HG03196 (cell line): ENCODE data around the gene RAPGEF6.
"Not testable (repeated sequence)": the region's sequence is repeated elsewhere in the genome, so short reads cannot be mapped to it uniquely, and the experiment has no call there.

Experiments
- ATAC-seq: cut with Tn5 transposase; IDR thresholded peaks from one replicate; pipeline ENCODE4 v1.9.1; 2021; ENCODE audit not compliant: unreplicated experiment

Gene RAPGEF6

DNA sequence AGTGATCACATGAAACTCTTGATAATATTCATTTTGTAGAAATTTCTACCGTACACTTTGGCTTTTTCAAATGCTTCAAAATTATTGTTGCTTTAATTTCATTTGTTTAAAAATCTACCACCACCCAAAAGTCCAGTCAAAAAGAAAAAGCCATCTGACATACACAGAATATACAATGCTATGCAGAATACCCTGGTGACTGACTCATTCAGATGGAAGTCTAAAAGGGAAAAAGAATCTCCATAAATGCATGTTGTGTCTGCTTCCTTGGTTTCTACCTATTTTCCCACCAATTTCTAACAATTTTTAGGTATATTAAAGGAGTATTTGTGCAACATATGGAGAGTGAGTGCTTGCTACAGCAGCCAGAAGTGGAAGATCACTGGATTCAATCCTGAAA lies 9.3 kb upstream of the RAPGEF6 start:
- ATAC-seq: no peak

DNA sequence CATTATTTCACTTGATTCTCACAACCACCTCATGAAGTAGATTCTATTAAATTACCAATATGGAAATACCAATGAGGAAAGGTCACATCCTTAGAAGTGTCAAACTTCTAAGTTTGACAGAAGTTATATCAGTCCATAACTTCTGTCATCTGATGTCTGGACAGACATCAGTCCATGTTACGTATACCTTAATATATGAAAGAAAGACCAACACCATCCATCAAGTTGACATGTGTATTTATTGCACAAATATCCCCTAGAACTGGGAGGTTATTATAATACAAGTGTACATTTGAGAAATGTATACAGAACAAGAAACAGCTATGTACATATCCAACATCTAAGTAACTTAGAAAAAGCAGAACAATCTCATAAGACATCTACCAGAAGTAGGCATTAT lies 6.5 kb upstream of the RAPGEF6 start:
- no peak for ATAC-seq

DNA sequence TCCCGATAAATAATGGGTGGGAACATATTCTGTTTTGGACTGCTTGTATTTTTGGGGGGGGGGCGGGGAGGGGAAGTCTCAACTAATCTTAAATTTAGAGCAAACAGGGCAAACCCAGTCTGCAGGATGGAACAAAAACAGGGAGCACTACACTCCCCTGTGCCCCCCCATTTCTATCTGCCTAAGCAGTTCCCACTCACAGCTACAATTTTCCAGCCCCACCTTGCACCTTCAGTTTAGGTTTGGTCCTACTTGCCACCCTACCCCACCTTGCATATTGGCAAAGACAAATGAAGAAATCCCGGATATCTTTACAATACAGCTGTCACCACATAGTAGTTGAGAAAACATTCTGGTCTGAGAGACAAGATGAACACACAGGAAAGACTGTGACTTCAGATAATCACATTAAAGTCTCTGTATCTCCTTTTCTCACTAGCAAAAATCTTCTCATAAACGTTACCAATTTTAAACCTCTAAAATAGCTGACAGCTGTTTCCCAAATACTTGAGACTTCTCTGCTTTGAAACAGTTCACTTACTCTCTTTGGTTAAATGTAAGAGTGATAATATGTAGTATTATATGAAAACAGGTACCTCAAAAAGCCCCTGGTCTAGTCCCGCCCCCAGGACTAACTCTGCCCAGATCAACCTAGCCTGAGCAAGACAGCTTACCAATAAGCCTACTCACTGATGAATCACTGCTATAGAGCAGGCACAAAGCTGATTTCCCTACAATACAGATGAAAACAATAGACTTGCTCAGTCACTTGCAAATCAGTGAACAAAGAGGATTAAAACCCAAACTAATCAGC lies 5.2 kb upstream of the RAPGEF6 start:
- no peak for ATAC-seq

DNA sequence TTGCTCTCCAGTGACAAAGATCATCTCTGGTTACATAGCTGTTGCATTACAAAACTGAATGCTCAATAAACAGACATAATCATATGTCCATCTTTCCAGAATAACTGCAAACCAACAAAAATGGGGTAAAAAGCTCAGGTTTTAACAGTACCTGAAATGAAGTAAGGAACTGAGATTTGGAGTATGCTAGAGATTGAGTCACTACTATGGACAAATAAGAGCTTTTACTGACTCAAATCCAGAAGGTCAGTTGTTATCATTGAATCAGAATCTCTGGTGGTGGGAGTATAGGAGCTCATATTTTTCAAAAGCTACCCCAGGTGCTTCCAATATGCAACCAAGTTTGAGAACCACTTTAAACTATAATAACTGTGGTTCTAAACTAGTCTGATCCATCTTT lies 4.1 kb upstream of the RAPGEF6 start:
- no peak for ATAC-seq

DNA sequence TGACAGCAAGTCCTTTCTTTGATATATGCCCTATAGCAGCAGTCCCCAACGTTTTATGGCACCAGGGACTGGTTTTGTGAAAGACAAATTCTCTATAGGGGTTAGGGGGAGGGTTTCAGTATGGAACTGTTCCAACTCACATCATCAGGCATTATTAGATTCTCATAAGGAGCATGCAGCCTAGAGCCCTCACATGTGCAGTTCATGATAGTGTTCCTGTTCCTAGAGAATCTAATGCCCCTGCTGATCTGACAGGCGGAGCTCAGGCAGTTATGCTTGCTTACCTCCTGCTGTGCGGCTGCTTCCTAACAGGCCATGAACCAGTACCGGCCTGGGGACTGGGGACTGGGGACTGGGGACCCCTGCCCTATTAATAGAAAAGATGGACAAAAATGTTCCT lies 2.7 kb upstream of the RAPGEF6 start:
- no peak for ATAC-seq

DNA sequence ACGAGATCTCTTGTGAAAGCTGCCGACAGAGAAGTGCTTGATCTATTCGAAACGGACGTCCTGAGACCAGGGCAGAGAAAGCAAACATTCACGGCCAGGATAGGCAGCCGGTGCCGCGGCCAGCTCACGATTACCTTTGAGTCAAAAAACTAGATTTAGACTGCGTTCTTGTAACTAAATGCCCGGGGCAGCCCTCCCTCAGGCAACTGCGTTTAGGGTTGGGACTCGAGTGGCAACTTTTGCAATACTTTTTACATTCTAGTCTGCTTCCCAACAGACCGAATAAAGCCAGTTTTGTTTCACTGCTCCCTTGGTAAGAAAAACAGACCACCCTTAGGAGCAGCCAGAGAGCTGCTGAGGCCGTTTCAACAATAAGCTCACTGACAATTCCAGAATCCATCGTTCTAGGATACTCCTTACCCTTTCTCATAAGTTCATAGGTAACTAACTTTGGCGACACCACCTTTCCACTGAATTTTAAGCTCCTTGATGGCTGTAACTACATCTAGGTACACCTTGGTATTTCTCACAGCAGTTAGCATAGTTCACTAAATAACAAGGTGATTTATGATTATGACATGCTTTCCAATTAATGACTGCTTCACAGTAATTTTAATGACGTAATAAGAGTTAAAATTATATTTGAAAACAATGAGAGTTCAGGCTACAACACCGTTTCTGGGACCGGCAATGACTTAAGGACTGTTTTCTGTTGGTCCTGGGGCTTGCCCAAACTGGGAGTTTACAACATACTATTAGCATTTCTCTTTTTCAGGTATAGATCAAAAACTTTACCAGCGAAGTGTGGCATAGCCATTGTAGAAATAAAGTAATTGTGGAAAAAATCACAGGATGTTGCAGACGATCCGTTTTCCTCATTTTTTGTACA lies 899 bp upstream of the RAPGEF6 start:
- ATAC-seq: no peak

DNA sequence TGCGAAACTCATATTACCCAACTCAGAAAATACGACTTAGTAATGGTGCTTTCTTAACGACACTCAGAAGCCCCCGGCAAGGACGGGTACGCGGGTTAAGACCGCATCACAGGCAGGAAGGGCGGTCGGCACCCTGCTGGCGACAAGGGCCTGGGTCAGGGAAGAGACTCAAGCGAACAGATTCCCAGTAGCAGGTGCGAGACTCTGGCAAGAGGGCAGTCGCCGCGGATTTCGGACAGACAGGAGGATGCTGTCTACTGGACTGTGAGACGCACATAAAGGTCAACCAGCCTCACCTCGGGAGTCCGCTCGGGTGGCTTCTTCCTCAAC lies 398 bp downstream of the RAPGEF6 start:
- peak; percentile 18 for ATAC-seq

DNA sequence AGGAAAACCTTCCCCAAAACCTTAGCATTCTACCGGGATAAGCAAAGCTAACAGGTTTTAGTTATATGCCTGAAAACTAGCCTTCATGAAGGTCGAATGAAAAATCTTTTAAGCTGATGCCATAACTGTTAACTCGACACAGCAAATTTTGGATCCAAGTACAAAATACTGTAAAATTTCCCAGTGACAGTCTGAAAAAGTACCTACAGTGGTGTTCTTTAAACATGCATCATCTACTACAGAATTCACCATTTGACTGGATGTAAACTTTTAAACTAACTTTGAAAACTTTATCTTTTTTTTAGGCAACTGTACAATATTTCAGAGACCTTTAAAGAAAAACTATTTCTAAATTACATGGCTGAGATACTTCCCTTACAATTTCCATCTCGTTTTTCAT lies 791 bp downstream of the RAPGEF6 start:
- ATAC-seq: no peak

DNA sequence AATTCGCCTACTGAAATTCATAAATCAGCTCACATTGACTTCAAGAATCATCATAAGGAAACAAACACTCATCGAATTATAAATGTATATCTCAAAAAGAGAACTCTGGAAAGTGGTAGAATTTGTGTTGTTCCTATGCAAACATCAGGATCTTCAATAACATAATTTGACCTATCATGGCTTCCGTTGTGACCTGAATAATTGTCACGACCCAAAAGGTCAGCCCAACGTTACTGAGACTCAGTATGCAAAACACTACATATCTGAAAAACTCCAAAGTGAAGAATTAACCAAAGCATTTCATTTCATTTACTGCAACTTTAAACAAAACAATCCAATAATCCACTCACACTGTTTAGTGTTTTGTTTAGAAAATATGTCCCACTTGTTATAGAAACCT lies 1.2 kb downstream of the RAPGEF6 start:
- ATAC-seq: no peak

DNA sequence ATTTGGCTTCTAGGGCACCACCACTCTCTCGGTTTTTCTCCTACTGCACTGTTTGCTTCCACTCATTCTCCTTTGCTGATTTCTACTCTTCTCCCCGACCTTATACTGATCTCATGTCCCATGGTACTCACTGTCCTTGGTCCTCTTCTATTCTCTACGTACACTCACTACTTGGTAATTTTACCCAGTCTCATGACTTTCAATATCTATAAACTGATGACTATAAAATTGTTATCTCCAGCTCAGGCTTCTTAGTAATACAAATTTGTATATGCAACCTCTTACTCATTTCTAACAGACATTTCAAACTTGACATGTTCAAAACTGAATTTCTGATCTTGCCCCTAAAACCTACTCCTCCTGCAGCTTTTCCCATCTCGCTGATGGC lies 4.1 kb downstream of the RAPGEF6 start:
- no peak for ATAC-seq

DNA sequence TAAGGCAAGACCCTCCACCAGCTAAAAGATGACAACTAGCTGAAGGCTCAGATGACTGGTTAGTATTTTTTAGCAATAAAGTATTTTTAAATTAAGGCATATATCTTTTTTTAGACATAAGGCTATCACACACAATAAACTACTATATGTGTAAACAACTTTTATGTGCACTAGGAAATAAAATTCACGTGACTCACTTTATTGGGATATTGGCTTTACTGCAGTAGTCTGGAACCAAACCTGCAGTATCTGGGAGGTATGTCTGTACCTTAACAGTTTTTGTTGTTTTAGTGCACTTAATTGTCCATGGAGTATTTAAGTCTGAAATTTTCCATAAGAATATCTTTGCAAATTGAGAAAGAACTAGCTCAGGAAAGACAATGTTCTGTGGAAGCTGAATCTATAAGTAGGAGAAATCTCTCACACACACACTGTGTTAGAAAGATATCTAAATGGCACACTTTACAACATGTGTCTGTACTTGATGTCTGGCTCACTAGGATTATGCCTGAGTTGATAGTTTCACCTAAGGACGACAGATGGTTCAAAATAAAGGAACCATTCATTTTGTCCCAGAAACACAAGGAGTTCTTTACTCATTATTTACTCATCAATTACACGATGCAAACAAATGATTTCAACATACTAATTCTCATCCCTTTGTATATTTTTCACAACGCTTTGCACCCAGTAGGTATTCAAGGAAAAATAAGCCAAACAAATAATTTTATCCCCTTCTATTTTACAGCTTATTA lies 4.6 kb downstream of the RAPGEF6 start:
- no peak for ATAC-seq

DNA sequence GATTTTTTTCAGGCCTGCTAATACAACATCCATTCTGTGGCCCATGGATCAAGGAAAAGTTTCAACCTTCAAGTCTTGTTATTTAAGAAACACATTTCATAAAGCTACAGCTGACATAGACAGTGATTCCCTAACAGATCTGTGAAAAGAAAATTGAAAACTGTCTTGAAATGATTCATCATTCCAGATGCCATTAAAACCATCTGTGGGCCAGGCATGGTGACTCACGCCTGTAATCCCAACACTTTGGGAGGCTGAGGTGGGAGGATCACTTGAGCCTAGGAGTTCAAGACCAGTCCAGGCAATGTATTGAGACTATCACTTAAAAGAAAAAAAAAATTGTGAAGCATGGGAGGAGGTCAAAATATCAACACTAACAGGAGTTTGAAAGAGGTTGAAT lies 6.0 kb downstream of the RAPGEF6 start:
- no peak for ATAC-seq

DNA sequence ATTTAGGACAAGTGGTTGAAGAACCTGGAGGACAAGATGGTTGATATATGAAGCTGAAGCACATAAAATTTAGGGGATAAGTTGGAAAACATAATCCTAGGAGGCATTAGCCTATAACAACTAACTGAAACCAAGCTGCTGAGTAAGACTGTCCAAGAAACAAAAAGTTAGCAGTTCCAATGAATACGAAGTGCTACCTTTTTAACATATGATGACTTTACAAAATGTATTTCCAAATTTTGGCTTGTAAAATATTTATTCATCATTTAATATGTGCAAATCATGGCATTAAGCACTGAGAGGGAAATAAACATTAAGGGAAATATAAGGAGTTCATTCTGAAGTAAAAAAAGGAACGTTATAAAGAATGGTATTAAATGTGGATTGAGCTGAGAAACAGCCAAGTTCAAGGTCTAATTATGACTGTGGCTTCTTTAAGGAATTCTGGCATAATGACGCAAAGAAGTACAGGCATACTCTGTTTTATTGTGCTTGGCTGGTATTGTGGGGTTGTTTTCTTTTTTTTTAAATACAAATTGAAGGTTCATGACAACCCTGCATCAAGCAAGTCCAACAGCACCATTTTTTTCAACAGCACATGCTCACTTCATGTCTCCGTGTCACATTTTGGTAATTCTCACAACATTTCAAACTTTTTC lies 7.7 kb downstream of the RAPGEF6 start:
- ATAC-seq: no peak

DNA sequence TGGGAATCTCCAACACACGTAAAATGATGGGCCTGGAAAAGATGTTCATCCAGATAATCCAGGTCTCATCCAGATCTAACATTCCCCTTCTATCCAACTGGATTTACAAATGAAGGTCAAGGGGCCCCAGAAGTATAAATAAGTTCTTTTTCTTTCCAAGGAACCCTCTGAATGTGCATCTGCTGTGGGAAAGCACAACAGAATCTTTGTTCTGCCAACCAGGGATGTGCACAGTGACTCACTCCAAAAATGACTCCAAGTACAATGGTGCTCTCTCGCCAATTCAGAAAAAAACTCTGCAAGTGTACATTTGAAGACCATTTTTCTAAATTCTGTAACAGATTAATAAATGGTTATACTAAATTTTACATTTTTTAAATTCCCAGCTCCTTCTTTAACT lies 12.4 kb downstream of the RAPGEF6 start:
- ATAC-seq: no peak

DNA sequence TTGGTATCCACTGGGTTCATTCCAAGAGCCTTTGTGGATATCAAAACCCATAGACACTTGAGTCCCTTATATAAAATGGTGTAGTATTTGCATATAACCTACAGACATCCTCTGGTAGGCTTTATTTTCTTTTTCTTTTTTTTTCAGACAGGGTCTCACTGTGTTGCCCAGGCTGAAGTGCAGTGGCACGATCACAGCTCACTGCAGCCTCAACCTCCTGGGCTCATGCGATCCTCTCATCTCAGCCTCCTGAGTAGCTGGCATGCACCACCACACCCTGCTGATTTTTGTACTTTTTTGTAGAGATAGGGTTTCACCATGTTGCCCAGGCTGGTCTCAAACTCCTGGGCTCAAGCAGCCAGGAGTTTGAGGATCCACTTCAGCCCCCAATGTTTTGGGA lies 13.9 kb downstream of the RAPGEF6 start:
- not testable (repeated sequence) for ATAC-seq

DNA sequence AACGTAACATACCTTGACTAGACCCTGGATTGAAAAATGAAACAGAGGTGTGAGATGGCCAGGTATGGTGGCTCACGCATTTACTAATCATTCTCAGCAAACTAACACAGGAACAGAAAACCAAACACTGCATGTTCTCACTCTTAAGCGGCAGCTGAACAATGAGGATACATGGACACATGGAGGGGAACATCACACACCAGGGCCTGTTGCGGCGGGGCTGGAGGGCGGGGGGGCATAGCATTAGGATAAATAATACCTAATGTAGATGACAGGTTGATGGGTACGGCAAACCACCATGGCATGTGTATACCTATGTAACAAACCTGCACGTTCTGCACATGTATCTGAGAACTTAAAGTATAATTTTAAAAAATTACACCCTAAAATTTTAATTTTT lies 15.9 kb downstream of the RAPGEF6 start:
- no peak for ATAC-seq

DNA sequence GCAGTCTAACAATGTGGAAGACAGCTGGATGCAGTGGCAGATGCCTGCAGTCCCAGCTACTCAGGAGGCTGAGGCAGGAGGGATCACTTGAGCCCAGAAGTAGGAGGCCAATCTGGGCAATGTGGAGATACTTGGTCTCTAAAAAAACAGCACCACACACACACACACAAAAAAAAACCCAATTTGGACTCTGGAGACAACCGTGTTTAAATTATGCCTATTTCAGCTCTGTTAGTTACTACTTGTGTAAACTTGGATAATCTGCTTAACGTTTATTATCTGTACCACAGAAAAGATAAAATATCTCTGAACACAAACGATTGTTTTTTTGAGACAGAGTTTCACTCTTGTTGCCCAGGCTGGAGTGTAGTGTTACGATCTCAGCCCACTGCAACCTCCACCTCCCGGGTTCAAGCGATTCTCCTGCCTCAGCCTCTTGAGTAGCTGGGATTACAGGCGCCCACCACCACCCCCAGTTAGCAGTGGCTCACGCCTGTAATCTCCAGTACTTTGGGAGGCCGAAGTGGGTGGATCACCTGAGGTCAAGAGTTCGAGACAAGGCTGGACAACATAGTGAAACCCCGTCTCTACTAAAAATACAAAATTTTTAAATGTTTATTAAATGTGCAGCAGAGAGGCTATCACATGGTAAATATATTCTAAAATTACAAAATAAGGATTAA lies 17.7 kb downstream of the RAPGEF6 start:
- ATAC-seq: no peak

DNA sequence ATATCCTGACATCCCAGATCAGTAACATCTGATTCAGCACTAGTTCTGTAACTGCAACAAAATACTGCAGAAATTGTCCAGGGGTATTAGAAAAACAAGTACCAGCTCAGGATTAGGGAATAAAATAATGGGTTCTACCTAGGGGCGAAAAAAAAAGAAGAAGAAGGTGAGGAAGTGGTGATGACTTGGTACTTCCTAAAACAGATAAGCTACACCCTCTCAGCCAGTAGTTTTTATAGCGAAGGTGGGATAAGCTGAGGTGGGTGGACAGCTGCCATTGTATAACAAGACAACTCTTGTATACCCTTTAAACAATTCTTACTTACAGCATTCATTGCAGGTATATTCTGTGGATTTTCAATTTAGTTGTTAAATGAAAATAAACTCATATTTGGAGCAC lies 19.1 kb downstream of the RAPGEF6 start:
- no peak for ATAC-seq

DNA sequence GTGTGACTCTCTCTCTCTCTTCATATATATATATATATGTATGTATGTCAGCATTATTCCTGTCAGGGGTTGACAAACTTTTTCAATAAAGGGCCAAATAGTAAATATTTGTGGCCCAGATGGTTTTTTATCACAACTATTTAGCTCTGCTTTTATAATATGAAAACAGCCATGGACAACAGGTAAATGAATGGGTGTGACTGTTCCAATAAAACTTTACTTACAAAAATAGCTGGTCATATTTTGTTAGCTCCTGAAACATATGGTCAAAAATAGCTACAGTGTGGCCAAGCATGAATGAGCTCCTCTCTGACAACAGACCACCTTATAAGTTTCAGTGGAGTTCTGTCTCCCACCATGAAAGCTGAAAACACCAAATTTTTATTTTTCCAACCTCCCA lies 21.6 kb downstream of the RAPGEF6 start:
- ATAC-seq: no peak

DNA sequence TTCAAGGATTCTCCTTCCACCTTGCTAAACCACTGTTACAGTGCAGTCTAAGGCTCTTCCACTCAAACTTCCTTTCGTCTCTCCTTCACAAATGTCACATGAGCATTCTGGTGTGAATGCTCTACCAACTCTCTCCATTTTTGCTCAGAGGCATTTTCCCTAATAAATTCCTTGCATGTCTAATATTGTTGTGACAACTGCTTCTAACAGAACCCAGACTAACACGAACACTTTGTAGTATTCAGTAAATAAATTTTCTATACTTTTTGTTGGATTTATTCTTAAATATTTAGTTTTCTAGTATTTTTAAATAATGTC lies 24.0 kb downstream of the RAPGEF6 start:
- no peak for ATAC-seq
